ENCODE measurements around the gene HLA-DOB.

The HLA-DOB gene

DNA sequence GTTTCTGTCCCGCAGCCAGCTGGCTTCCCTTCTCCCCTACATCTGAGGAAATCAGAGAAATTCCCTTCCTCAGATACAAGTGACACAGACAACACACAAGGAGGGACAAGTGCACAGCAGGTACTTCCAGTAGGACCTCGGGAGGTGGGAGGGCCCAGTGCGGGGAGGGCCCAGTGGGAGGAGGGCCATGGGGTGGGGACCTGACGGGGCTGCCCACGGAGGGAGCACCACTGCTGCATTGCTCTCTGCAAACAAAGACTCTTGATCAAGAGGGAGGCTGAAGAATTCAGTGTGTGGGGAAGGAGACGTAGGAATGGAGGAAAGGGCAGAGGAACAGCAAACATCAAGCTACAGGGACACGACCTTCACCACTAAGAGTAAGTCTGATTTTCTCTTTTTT, 12.7 kb upstream of the HLA-DOB start:
- TF ChIP-seq SUZ12 (IDR thresholded peaks at IDR 0.05; ENCODE audit: extremely low read depth, insufficient read depth, insufficient read length), result no peak
- no peak for TF ChIP-seq YY1 (IDR thresholded peaks at IDR 0.05; ENCODE audit: insufficient read depth, insufficient read length)
- TF ChIP-seq ZNF274 (IDR thresholded peaks at IDR 0.05; ENCODE audit: low read depth, low read length), result no peak
- no peaks in the 10 kb centered on the region for H3K27me3 ChIP-seq (ENCODE audit: insufficient read depth, insufficient read length)
- DNase-seq (ENCODE audit: low read depth, low spot score), result no peak
- no peaks in the 10 kb centered on the region for H3K4me1 ChIP-seq (ENCODE audit: insufficient read depth, insufficient read length)
- no peak overlapping the region for H3K9ac ChIP-seq (ENCODE audit: insufficient read length, low read depth)
- peaks cover 21% of the 10 kb centered on the region for H3K36me3 ChIP-seq (ENCODE audit: insufficient read depth, insufficient read length, low read length)
- H3K9me3 ChIP-seq (ENCODE audit: insufficient read depth, low read length), result no peaks in the 10 kb centered on the region
- H3K4me3 ChIP-seq (ENCODE audit: insufficient read length, low read depth), result no peak overlapping the region

DNA sequence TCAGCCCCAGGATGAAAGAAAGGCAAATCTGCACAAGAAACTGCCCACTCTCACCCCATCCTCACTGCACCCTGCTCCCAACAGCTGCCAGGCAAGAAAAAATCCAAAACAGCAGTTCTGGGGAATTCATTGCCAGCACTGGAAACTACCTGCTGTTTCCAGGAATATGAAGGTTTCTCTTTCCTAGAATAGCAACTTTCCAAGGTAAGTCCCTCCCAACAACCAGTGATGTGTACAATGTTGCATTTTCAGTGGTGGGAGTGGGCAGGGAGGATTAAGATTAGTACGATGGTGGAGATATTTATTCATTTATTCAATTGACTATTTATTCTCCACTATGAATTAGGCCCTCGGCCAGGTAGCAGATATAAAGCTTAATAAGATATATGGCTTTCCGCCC, 10.2 kb upstream of the HLA-DOB start:
- no peak for DNase-seq (ENCODE audit: low read depth, low spot score)
- no peak for TF ChIP-seq ZNF274 (IDR thresholded peaks at IDR 0.05; ENCODE audit: low read depth, low read length)
- Histone ChIP-seq H3K4me1 (ENCODE audit: insufficient read depth, insufficient read length) (no peaks in the 10 kb centered on the region), H3K9me3 (ENCODE audit: insufficient read depth, low read length) (no peaks in the 10 kb centered on the region), H3K4me3 (ENCODE audit: insufficient read length, low read depth) (no peak overlapping the region), H3K9ac (ENCODE audit: insufficient read length, low read depth) (no peak overlapping the region), H3K36me3 (ENCODE audit: insufficient read depth, insufficient read length, low read length) (peaks cover 15% of the 10 kb centered on the region), H3K27me3 (ENCODE audit: insufficient read depth, insufficient read length) (no peaks in the 10 kb centered on the region)

DNA sequence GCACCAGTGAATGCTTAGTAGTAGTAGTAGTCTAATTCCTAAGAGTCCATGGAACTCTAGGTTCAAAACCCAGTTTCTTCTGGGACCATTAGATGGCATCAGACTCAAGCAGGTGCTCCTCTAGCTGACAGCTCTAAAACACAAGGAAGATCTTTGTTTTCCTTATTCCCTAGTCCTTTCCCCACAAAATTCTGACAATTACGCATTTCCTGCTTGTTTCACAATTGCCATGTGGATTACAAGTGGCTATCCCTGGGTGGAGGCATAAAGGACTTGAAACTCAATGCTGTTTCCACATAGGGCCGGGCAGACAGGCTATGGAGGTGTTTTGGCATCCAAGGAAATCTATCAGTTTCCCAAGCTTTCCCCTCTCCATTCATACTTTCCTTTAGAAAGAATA, 9.2 kb upstream of the HLA-DOB start:
- Histone ChIP-seq H3K36me3 (ENCODE audit: insufficient read depth, insufficient read length, low read length) (peaks cover 15% of the 10 kb centered on the region), H3K9me3 (ENCODE audit: insufficient read depth, low read length) (no peaks in the 10 kb centered on the region), H3K4me3 (ENCODE audit: insufficient read length, low read depth) (no peak overlapping the region), H3K27me3 (ENCODE audit: insufficient read depth, insufficient read length) (no peaks in the 10 kb centered on the region), H3K9ac (ENCODE audit: insufficient read length, low read depth) (no peak overlapping the region), H3K4me1 (ENCODE audit: insufficient read depth, insufficient read length) (no peaks in the 10 kb centered on the region)
- TF ChIP-seq SUZ12 (IDR thresholded peaks at IDR 0.05; ENCODE audit: extremely low read depth, insufficient read depth, insufficient read length) (no peak), ZNF274 (IDR thresholded peaks at IDR 0.05; ENCODE audit: low read depth, low read length) (no peak), YY1 (IDR thresholded peaks at IDR 0.05; ENCODE audit: insufficient read depth, insufficient read length) (no peak)
- DNase-seq (ENCODE audit: low read depth, low spot score), result no peak

DNA sequence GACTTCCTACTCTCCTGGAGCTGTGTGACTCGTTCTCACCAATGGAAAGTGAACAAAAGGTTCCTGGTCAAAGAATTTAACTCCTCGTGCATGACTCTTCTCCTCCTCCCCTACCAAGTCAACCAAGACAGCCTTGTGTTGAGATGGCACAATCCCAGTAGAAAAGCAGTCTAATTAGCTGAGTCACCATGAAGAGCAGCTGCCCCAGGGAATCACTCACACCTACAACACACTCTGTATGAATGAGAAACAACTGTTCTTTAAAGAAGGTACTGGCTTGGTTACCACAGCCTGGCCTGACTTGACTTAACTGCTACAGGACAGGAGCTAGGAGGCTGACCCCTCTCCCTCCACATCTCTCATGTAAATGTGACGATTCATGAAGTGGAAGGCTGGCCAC, 2.9 kb upstream of the HLA-DOB start:
- Histone ChIP-seq H3K36me3 (ENCODE audit: insufficient read depth, insufficient read length, low read length) (no peaks in the 10 kb centered on the region), H3K4me3 (ENCODE audit: insufficient read length, low read depth) (no peak overlapping the region), H3K4me1 (ENCODE audit: insufficient read depth, insufficient read length) (peaks cover 3% of the 10 kb centered on the region), H3K9ac (ENCODE audit: insufficient read length, low read depth) (no peak overlapping the region), H3K27me3 (ENCODE audit: insufficient read depth, insufficient read length) (no peaks in the 10 kb centered on the region), H3K9me3 (ENCODE audit: insufficient read depth, low read length) (no peaks in the 10 kb centered on the region)
- no peak for DNase-seq (ENCODE audit: low read depth, low spot score)
- TF ChIP-seq ZNF274 (IDR thresholded peaks at IDR 0.05; ENCODE audit: low read depth, low read length), result no peak
- no peak for TF ChIP-seq YY1 (IDR thresholded peaks at IDR 0.05; ENCODE audit: insufficient read depth, insufficient read length)
- no peak for TF ChIP-seq SUZ12 (IDR thresholded peaks at IDR 0.05; ENCODE audit: extremely low read depth, insufficient read depth, insufficient read length)

DNA sequence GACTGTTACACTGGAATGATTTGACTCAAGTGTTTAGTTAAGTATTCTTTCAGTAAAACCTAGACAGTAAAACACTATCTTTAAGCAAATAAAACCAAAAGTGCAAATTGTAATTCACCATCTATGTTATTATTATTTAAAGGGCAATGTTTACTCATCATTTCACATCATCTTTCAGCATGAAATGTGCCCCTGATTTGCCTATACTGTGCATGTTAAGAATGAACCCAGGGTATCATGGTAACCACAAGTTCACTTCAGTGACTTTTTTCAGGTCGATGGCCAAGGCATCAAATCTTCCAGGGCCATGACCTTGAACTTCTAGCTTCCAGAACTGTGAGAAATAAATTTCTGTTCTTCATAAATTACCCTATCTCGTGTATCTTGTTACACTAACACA, 2.1 kb upstream of the HLA-DOB start:
- Histone ChIP-seq H3K4me1 (ENCODE audit: insufficient read depth, insufficient read length) (peaks cover 3% of the 10 kb centered on the region), H3K4me3 (ENCODE audit: insufficient read length, low read depth) (no peak overlapping the region), H3K27me3 (ENCODE audit: insufficient read depth, insufficient read length) (no peaks in the 10 kb centered on the region), H3K9ac (ENCODE audit: insufficient read length, low read depth) (no peak overlapping the region), H3K36me3 (ENCODE audit: insufficient read depth, insufficient read length, low read length) (no peaks in the 10 kb centered on the region), H3K9me3 (ENCODE audit: insufficient read depth, low read length) (no peaks in the 10 kb centered on the region)
- no peak for TF ChIP-seq SUZ12 (IDR thresholded peaks at IDR 0.05; ENCODE audit: extremely low read depth, insufficient read depth, insufficient read length)
- TF ChIP-seq YY1 (IDR thresholded peaks at IDR 0.05; ENCODE audit: insufficient read depth, insufficient read length), result no peak
- TF ChIP-seq ZNF274 (IDR thresholded peaks at IDR 0.05; ENCODE audit: low read depth, low read length), result no peak
- DNase-seq (ENCODE audit: low read depth, low spot score), result no peak

DNA sequence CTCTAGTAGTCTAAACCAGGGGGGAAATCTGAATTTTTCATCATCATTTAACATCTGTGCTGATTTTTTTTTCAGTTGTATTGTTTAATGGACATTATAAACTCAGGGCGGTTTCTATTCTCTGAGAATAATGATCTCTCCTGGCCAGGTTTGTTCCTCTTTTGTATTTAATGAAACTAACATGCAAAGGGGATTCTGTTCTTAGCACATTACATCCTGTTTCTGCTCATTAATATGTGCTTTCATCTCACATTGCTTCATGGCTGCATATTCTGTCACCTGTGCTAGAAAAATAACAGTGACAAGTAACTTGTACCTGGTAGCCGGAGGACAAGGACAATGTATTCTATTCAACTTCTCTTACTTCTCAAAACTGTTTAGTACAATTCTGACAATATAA, 806 bp downstream of the HLA-DOB start:
- Histone ChIP-seq H3K9me3 (ENCODE audit: insufficient read depth, low read length) (no peaks in the 10 kb centered on the region), H3K9ac (ENCODE audit: insufficient read length, low read depth) (no peak overlapping the region), H3K36me3 (ENCODE audit: insufficient read depth, insufficient read length, low read length) (no peaks in the 10 kb centered on the region), H3K27me3 (ENCODE audit: insufficient read depth, insufficient read length) (no peaks in the 10 kb centered on the region), H3K4me1 (ENCODE audit: insufficient read depth, insufficient read length) (peaks cover 3% of the 10 kb centered on the region), H3K4me3 (ENCODE audit: insufficient read length, low read depth) (no peak overlapping the region)
- DNase-seq (ENCODE audit: low read depth, low spot score), result no peak
- no peak for TF ChIP-seq ZNF274 (IDR thresholded peaks at IDR 0.05; ENCODE audit: low read depth, low read length)

DNA sequence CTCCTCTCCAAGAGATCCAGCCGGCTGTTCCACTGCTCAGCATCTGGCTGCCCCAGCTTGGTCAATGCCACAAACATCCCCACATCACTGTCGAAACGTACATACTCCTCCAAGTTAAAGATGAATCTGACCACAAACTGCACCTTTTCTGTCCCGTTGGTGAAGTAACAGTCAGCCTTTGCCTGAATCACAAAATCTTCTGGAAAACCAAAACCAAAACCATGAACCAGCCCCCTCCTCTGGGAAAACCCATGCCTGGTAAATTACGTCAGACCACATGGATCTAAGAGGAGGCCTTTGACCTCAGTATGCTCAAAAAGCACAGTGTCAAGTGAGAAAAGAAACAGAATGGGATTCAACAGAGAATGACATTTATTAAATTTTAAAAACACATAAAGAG, 1.7 kb downstream of the HLA-DOB start:
- Histone ChIP-seq H3K27me3 (ENCODE audit: insufficient read depth, insufficient read length) (no peaks in the 10 kb centered on the region), H3K9me3 (ENCODE audit: insufficient read depth, low read length) (no peaks in the 10 kb centered on the region), H3K4me1 (ENCODE audit: insufficient read depth, insufficient read length) (peaks cover 3% of the 10 kb centered on the region), H3K4me3 (ENCODE audit: insufficient read length, low read depth) (no peak overlapping the region), H3K9ac (ENCODE audit: insufficient read length, low read depth) (no peak overlapping the region), H3K36me3 (ENCODE audit: insufficient read depth, insufficient read length, low read length) (no peaks in the 10 kb centered on the region)
- no peak for DNase-seq (ENCODE audit: low read depth, low spot score)
- TF ChIP-seq ZNF274 (IDR thresholded peaks at IDR 0.05; ENCODE audit: low read depth, low read length) (no peak), YY1 (IDR thresholded peaks at IDR 0.05; ENCODE audit: insufficient read depth, insufficient read length) (no peak), SUZ12 (IDR thresholded peaks at IDR 0.05; ENCODE audit: extremely low read depth, insufficient read depth, insufficient read length) (no peak)

DNA sequence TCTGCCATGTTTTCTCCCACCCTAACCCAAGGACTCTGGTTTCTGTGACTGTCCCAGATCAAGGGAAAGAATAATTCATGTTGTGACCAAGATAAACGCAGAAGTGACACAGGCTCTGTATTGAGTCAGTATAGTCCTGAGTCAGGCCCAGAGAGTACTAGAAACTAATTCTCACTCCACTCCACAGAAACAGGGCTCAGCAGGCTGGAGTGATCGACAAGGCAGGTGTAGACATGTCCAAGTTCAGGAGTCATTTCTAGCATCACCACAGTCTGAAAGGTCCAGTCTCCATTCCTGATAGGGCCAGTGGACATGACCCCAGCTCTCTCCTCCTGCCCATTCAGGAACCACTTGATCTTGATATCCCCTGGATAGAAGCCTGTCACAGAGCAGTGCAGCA, 2.7 kb downstream of the HLA-DOB start:
- no peak for DNase-seq (ENCODE audit: low read depth, low spot score)
- Histone ChIP-seq H3K9me3 (ENCODE audit: insufficient read depth, low read length) (no peaks in the 10 kb centered on the region), H3K4me1 (ENCODE audit: insufficient read depth, insufficient read length) (no peaks in the 10 kb centered on the region), H3K27me3 (ENCODE audit: insufficient read depth, insufficient read length) (no peaks in the 10 kb centered on the region), H3K36me3 (ENCODE audit: insufficient read depth, insufficient read length, low read length) (no peaks in the 10 kb centered on the region), H3K4me3 (ENCODE audit: insufficient read length, low read depth) (no peak overlapping the region), H3K9ac (ENCODE audit: insufficient read length, low read depth) (no peak overlapping the region)
- no peak for TF ChIP-seq ZNF274 (IDR thresholded peaks at IDR 0.05; ENCODE audit: low read depth, low read length)
- TF ChIP-seq SUZ12 (IDR thresholded peaks at IDR 0.05; ENCODE audit: extremely low read depth, insufficient read depth, insufficient read length), result no peak
- no peak for TF ChIP-seq YY1 (IDR thresholded peaks at IDR 0.05; ENCODE audit: insufficient read depth, insufficient read length)
